Adrenal gland (tissue), 12 donors: ENCODE data around the gene JTB. TPM values are rescaled to one million over a fixed set of nuclear protein-coding genes. Genes with fewer than 3 reads are reported as not detected.
A peak's percentile ranks its signal among the peaks of the same experiment; 100 is the strongest.

Source experiments
- DNase-seq, 7 donors: peaks; one replicate each; pipeline ENCODE4 v3.0.0-alpha.2; 2019 to 2020
- H3K27ac ChIP-seq, 5 donors: fragments of 200-600 bp; sonication (generic) in 4 of 5; 1 replicate in 3 of 5; 2 replicates in 2 of 5; pipeline versions ENCODE4 v1.5.1 to v1.8.0; 2016 to 2020; ENCODE audit warnings: mild to moderate bottlenecking in 1 of 5
- H3K27me3 ChIP-seq: fragments of 200-600 bp; 2 replicates; pipeline ENCODE4 v1.8.0; 2021
- H3K36me3 ChIP-seq, 2 donors: fragments of 200-600 bp; replicated peaks in 1 of 2; 1 replicate in 1 of 2; 2 replicates in 1 of 2; pipeline versions ENCODE4 v1.5.1 to v1.8.0; 2018 to 2022
- H3K4me1 ChIP-seq, 2 donors: fragments of 200-600 bp; replicated peaks in 1 of 2; 1 replicate in 1 of 2; 2 replicates in 1 of 2; pipeline versions ENCODE4 v1.5.1 to v1.8.0; 2018 to 2021
- H3K4me3 ChIP-seq, 4 donors: fragments of 200-600 bp; sonication (generic) in 3 of 4; one replicate each; pipeline ENCODE4 v1.5.1; 2016 to 2018
- H3K9me3 ChIP-seq, 3 donors: fragments of 200-600 bp; sonication (generic) in 1 of 3; replicated peaks in 1 of 3; 1 replicate in 2 of 3; 2 replicates in 1 of 3; pipeline versions ENCODE4 v1.5.1 to v1.8.0; 2016 to 2021
- CTCF ChIP-seq, 6 experiments: fragments of 450-650 bp in 4 of 6; fragments of 200-600 bp in 2 of 6; sonication (generic) in 1 of 6; IDR thresholded peaks; 1 replicate in 5 of 6; 2 replicates in 1 of 6; pipeline versions ENCODE4 v1.5.1 to v1.8.0; 2016 to 2021; ENCODE audit warnings: antibody characterized with exemption in 6 of 6, mild to moderate bottlenecking in 2 of 6, moderate library complexity in 1 of 6
- POLR2A ChIP-seq, 2 donors: fragments of 450-650 bp; IDR thresholded peaks; one replicate each; pipeline ENCODE4 v1.6.1; 2017; ENCODE audit warnings: antibody characterized with exemption in 2 of 2, mild to moderate bottlenecking in 2 of 2, moderate library complexity in 1 of 2
- WGBS, 4 donors: extraction: QIAGEN DNeasy Blood & Tissue Kit in 2 of 4; methylation state at CpG; one replicate each; pipeline versions ENCODE4 v1.1.5 to v1.1.7; 2013 to 2017; 5-methylcytosine and 5-hydroxymethylcytosine counted together
- intact Hi-C, 2 donors: fragments of 100-400 bp; cut with DNase I; formaldehyde crosslinking; loops; one replicate each; pipeline versions ENCODE4 v1.14.1 to v1.15.0; 2022 to 2023
- polyA plus RNA-seq, 3 donors: library from polyadenylated mRNA; stranded (reverse); fragments of 200-250 nt in 2 of 3; fragments of 350-450 nt in 1 of 3; fragmentation: Illumina TruSeq in 1 of 3; extraction: RNeasy Lipid Tissue Mini Kit (QIAGEN cat#74804) in 1 of 3; gene quantifications; one replicate each; pipeline ENCODE4 v1.2.3, GENCODE V29; 2013 to 2014
- total RNA-seq, 9 donors: library from RNA; depleted of rRNA in 4 of 9; stranded (reverse); fragments of >200 nt in 4 of 9; fragments of 120-200 nt in 1 of 9; fragmentation: NEBNext Ultra II Directional in 1 of 9; extraction: Animal tissue kit (Norgen Biotek cat#: 25700) in 1 of 9; gene quantifications; one replicate each; pipeline versions ENCODE4 v1.1.0 to v1.2.4, GENCODE V29; 2013 to 2023
- donor health status: healthy with polysubstance abuse.
- donor health status: Bipolar disorder and iron deficiency.
- donor health status: DM: yes; HTN: yes; CAD: no.
- donor health status: DM: no; HTN: no; CAD: no.
- donor health status: DM: no; HTN: no; CAD: no.
- donor health status: DM: yes; HTN: yes; CAD: no.

JTB gene
- total and polyA plus RNA-seq, 12 donors, result 68.3 to 327 (median 140) TPM

GRCh38 chr1:153936011-153936802, 41.3 kb downstream of the JTB start:
- no peaks in the 10 kb centered on the region for H3K4me1 ChIP-seq
- intact Hi-C loops, result no loop called here
- DNase-seq, result peak in 1 of 7 donors; percentile 9
- 88 to 96% (median 95%) methylated on average over 9 to 12 of the region's 12 CpGs for WGBS, 4 donors
- H3K9me3 ChIP-seq, result no peaks in the 10 kb centered on the region
- peaks cover 0 to 84% of the 10 kb centered on the region in 2 donors for H3K36me3 ChIP-seq
- TF ChIP-seq POLR2A (IDR thresholded peaks at IDR 0.05) (no peak), CTCF (IDR thresholded peaks at IDR 0.05) (no peak)
- no peak overlapping the region for H3K27ac ChIP-seq
- no peaks in the 10 kb centered on the region for H3K27me3 ChIP-seq
- H3K4me3 ChIP-seq, result no peak overlapping the region

GRCh38 chr1:153934746-153935145, 42.7 kb downstream of the JTB start:
- peak in 1 of 7 donors; percentile 11 for DNase-seq
- 90 to 96% (median 94%) methylated on average over 8 to 9 of the region's 9 CpGs for WGBS, 4 donors
- intact Hi-C loops, result no loop called here
- H3K9me3 ChIP-seq, result no peaks in the 10 kb centered on the region
- no peak overlapping the region for H3K27ac ChIP-seq
- H3K27me3 ChIP-seq, result no peaks in the 10 kb centered on the region
- peaks cover 0 to 84% of the 10 kb centered on the region in 2 donors for H3K36me3 ChIP-seq
- no peaks in the 10 kb centered on the region for H3K4me1 ChIP-seq
- no peak overlapping the region for H3K4me3 ChIP-seq
- TF ChIP-seq POLR2A (IDR thresholded peaks at IDR 0.05) (no peak), CTCF (IDR thresholded peaks at IDR 0.05) (no peak)

GRCh38 chr1:153933955-153934354, 43.5 kb downstream of the JTB start:
- H3K9me3 ChIP-seq, result no peaks in the 10 kb centered on the region
- DNase-seq, result peak in 1 of 7 donors; percentile 7
- intact Hi-C loops, result no loop called here
- no peaks in the 10 kb centered on the region for H3K4me1 ChIP-seq
- no peak overlapping the region for H3K27ac ChIP-seq
- peaks cover 0 to 80% of the 10 kb centered on the region in 2 donors for H3K36me3 ChIP-seq
- H3K27me3 ChIP-seq, result no peaks in the 10 kb centered on the region
- WGBS, 4 donors, result 95 to 98% (median 97%) methylated on average over 11 of the region's 11 CpGs
- H3K4me3 ChIP-seq, result no peak overlapping the region
- TF ChIP-seq POLR2A (IDR thresholded peaks at IDR 0.05), result no peak
- TF ChIP-seq CTCF (IDR thresholded peaks at IDR 0.05), result no peak

- DNase-seq, result peak in 1 of 7 donors; percentile 13
- Histone ChIP-seq H3K27me3 (no peaks in the 10 kb centered on the region), H3K36me3 (peaks cover 0 to 80% of the 10 kb centered on the region in 2 donors), H3K4me1 (no peaks in the 10 kb centered on the region), H3K9me3 (no peaks in the 10 kb centered on the region), H3K27ac (no peak overlapping the region), H3K4me3 (no peak overlapping the region)
- no peak for TF ChIP-seq POLR2A (IDR thresholded peaks at IDR 0.05)
- no peak for TF ChIP-seq CTCF (IDR thresholded peaks at IDR 0.05)
- WGBS, 4 donors, result 92 to 98% (median 95%) methylated on average over 9 to 14 of the region's 14 CpGs
- intact Hi-C loops, result no loop called here
Measured at GRCh38 chr1:153933430-153933829, 44.0 kb downstream of the JTB start.
